Activated T-cell treated with anti-CD3 and anti-CD28 coated beads, Interleukin-2, amount 50 U/mL, for 1 hour (primary cell): ENCODE results near the gene OTUD7B.
A peak's percentile ranks its signal among the peaks of the same experiment; 100 is the strongest.
"Not testable (repeated sequence)": the region's sequence is repeated elsewhere in the genome, so short reads cannot be mapped to it uniquely, and the experiment has no call there.

ENCODE experiments used
- DNase-seq: peaks from one replicate; pipeline ENCODE4 v3.0.0-alpha.2; 2020

OTUD7B gene

DNA sequence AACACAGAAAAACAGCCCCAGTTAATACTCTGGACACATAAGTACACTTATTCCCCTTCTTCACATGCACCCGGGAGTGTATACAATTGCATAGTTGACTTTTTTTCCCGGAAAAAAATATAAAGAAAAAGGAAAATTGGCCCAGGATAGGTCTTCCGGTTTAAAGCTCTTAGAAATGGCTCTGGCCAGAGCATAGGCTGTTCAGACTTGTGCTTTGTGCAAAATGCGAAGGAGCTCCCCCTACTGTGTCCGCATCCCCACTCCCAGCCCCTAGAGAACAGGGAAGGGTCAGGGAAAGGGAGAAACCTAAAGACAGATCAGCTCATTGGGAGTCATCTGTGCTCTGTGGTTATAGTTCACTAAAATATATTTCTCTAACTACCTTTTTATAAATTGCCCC lies 68.3 kb downstream of the OTUD7B start:
- DNase-seq = no peak

DNA sequence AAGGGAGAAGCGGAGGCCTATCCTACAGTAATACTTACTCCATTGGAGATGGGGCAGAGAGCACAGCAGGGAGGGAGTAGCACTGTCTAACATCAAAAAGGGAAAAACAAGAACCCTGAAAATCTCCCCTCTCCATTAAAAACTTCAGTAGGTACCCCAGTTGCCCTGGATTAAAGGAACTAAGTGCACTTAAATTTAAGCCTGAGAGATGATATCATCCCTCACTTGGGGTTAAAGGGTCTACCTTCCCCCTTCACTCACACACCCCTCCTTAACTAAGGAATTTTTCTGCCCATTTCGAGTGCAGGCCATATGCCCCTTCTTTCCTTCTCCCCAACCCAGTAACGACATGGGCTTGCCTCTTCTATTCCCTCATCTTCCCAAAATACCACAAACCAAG lies 70.1 kb downstream of the OTUD7B start:
- DNase-seq = no peak

DNA sequence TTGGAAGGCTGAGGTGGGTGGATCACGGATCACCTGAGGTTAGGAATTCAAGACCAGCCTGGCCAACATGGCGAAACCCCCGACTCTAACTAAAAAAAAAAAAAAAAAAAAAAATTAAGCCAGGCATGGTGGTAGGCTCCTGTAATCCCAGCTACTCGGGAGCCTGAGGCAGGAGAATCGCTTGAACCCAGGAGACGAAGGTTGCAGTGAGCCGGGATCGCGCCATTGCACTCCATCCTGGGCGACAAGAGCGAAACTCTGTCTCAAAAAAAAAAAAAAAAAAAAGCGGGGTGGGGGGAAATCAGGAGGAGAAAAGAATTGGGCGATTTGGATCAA lies 71.9 kb downstream of the OTUD7B start:
- DNase-seq = not testable (repeated sequence)

DNA sequence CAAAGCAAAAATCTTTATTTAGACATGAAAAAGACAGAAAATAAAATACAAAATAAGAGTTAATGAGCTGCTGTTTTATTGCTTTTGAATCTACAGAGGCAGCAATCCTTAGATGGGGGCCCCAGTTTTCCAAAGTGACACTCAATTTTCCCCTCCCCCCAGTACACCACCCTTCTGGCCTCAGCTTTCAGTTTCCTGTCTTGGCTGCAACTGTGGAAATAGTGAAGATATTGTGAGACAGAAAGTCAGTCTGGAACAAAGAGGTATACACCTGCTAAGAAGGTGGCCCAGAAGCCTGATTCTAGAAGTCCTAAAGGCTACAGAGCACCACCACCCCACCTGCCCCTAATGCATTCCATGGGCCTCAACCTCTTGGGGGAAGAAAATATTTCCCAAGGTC lies 72.8 kb downstream of the OTUD7B start:
- DNase-seq = no peak

DNA sequence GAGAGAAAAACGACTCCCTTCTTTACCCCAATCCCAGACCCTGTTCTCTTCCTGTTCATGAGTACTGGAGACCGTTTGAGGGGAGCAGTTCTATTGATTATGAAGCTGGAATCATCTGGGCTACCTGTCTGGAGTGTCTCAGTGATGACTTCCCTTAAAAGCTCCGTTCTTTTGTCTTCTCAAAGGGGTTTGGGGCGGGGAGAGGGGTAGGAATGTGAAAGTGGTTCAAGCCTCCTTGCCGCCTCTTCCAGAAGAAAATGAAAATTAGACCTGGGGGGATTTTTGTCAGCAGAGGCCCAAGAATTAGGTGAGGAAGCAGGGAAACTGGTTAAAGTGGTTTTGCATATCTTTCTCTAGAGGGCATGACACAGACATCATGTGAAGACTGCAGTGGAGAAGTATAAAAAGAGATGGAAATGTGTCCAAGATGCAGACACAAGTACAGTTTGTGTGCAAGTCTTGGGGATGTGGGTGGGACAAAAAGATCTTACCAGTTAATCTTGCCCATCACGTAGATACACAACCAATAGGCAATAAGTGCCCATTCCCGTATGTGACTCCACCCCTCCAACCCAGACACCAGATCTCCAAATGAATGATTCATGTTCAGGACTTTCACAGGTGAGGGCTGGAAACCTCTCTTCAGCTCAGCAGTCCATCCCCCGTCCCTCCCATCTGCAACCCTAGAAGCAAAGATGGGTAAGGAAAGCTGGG lies 73.4 kb downstream of the OTUD7B start:
- no peak for DNase-seq

DNA sequence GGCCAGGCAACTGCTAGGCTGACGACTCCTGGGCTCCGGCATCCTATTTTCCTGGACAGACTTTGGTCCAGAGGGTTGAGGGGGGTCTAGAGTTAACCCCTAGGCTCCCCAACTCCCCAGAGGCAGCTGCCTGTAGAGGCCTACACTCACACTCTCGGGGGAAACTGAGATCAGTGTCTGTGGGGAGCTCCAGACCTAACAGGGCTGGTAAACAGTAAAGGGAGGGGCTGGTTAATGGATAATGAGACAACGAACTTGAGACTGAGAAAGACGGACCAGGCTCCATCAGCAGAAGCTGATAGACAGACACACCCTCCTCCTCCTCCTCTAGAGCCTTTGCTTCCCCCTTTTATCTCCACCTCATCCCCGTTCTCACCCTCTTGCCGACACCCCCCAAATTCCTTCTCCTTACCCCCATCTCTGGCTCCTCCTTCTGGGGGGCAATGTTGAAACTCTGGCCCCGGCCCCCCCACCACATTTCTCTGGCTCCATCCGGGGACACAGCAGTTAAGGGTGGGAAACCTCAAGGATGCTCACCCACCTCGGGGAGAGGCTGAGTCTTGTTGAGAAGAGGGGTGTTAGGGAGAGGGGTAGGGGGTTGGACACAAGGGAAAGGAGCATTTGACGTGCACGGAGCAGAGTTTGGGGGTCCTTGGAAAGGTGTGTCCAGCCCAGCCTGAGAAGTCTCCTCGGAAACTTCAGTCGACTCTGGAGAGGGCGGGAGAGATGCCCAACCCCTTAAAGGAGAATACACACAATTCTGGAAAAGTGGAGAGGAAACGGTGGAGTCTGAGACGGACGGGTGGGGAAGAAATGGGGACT lies 74.1 kb downstream of the OTUD7B start, which contains the start of gene MTMR11:
Gene MTMR11, minus strand, starts transcription at position 710 of the 822 bp plus-strand sequence. Its CDS starts 232 bp downstream, at position 478.
- DNase-seq = no peak

DNA sequence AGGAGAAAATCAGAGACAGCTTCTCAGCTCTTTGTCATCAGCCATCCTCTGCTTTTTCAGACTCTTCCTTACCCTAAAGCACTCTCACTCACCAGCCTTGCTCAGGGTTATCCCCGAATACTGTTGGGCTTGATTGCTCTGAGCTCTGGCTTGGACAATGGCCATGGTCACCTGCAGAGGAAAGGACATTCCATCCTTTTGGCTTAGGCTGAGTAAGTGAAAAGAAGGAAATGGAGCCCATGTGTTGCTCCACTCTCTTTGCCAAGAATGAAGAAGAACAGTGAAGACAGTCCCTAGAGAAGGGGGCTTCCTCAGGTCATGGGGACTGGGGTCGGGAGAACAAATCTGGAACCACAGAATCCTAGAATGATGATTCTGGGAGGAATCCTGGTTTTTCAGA lies 76.2 kb downstream of the OTUD7B start:
- no peak for DNase-seq

DNA sequence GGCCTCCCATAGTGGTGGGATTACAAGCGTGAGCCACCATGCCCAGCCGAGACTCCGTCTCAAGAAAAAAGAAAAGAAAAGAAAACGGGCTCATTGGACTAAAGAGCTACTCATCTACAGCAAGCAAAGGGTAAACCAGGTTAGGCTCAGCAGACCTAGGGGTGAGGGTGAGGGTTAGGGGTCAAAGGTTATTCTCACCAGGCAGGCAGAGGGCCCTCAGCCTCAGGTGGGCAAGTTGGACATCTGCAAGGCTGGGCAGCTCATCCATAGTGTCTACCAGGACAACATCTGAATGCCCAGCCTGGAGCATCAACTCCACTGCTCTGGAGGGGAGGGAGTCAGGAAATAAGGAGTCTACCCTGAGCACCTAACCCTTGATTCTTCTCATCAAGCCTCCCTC lies 77.3 kb downstream of the OTUD7B start:
- no peak for DNase-seq

DNA sequence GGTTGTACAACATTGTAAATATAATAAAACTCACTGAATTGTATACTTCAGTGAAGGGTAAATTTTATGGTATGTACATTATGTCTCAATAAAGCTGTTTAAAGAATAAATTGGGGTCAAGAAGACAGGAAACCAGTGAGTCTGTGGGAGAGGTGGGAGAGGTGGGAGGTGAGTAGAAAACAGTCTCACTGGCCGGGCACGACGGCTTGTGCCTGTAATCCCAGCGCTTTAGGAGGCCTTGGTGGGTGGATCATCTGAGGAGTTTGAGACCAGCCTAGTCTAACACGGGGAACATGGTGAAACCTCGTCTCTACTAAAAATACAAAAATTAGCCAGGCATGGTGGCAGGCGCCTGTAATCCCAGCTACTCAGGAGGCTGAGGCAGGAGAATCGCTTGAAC lies 78.1 kb downstream of the OTUD7B start:
- DNase-seq = no peak

DNA sequence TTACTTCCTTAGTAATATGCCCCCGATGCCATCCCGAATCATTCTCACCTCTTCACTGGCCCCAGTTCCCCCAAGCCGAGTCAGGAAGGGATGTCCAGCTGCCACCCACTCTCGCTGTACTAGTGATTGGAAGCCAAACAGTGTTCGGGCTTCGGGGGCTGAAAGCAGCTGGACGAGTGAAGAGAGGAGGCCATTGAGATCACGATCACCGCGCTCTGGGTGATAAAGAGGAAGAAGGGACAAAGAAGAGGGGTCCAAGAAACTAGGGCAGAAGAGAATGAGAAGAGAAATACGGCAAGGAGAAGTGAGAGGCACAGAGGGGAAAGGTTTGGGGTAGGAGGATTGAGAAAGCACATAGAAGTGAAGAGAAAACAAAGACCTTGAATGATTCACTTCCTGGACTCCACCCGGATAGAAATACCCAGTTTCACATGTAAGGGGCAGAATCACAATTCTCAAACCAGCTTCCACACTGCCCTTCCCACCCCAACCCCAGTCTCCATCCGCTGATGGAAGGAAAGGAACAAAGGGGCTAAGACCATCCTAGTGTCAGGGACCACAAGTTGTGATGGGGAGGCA lies 79.2 kb downstream of the OTUD7B start:
- no peak for DNase-seq

DNA sequence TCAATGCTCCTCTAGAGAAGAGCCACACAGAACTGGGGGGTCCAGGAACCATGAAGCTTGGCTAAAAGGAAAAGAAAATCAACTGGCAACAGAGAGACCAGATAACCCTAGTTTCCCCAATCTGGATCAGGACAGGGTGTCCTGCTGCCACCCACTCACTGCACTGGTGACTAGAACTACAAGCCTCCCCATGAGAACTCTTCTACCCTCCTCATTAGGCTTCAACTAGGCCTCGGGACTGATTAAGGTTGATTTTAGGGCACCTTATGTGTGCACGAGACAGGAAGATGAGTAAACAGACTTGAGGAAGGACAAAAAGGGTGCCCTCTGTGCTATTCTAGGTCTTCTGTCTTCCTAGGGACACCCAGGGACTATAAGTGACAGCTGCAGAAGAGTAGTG lies 80.7 kb downstream of the OTUD7B start:
- DNase-seq = no peak

DNA sequence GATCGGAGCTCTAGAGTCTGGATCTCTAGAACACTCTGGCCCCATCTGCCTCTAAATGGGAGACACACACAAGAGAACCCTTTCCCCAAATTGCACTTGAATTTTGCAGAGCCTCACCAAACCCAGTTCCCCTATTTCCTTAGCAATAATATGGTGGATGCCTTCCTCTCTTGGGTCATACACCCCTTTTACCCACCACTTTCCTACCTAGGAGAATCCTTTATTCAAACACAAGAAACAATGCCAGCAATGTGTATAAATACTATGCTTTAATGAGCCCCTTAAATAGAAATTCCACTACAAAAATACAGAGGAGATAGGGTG lies 82.2 kb downstream of the OTUD7B start:
- DNase-seq = no peak

DNA sequence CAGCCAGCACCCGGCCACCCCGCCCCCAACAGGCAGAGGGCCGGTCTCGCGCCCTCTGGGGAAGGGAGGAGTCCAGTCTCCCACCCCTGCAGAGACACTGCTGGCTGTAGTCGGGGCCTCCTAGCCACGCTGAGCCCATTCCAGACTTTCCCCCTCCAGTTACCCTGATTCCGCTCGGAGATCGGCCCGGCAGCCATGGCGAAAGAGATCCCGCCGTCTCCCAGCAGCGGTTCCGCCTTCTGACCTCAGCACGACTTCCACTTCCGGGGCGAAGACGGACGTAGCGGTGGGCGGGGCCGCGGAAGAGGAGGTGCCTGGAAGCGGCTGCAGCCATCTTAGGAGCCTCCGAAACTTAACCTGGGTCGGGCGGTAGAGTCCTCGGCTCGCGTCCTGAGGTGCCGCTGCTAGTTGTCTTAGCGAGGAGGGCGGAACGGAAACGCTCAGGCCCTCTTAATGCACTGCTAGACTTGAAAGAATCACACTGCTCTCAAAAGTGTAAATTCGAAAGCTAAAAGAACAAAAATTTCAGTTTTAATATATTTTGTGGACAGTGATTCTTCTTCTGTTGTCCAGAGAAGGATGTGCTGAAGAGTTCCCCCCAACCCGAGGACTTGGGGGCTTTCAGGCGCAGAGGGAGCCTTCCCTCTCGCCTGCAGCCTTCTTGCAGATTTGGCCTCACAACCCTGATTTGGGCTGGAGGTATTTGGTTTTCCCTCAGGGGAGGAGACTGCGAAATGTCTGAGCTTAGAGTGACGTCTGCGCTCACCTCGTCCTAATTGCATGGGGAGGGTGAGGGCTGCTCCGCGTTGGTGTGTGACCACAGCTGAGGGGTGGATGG lies 82.7 kb downstream of the OTUD7B start, which contains the start of gene SF3B4:
Gene SF3B4, minus strand, starts transcription at position 241 of the 838 bp plus-strand sequence. Its CDS starts 44 bp downstream, at position 197.
- DNase-seq = peak; percentile 94

DNA sequence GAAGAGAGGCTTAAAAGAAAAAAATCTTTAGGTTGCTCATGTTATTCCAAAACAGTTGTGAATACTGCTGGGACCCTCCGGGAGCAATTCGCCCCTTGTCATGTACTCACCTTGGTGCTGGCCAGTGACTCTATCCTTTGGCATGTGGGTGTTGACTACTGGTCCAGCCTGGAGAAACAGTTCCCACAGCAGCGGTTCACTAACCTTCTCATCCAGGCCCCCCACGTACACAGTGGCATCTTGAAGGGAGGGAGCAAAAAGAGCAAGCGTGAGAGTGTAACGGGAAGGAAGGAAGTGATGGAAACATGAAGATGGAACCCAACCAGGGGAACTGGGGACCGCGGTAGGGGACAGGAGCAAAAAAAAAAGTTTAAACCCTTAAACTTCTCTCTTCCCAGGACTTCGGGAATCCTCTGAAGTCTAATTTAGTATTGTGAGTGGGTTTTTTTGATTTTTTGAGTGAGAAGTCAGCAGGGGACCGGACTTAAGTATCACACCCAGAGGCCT lies 83.4 kb downstream of the OTUD7B start:
- no peak for DNase-seq

DNA sequence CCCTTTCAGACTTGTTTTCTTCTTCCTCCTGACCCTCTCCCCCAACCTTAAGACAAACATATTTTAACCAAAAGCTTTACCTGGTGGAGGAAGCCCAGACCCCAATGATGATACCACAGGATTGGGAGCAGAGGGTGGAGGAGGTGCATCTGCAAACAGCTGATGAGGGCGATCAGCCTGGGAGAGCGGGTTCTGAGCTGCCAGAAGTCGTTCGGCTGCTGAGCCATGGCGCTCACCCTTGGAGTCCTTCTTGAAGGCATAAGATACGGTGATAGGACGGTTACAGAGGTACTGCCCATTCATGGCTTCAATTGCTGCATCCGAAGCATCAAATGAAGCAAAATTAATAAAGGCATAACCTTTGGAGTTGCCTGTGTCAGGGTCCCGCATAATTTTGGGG lies 84.2 kb downstream of the OTUD7B start:
- no peak for DNase-seq

DNA sequence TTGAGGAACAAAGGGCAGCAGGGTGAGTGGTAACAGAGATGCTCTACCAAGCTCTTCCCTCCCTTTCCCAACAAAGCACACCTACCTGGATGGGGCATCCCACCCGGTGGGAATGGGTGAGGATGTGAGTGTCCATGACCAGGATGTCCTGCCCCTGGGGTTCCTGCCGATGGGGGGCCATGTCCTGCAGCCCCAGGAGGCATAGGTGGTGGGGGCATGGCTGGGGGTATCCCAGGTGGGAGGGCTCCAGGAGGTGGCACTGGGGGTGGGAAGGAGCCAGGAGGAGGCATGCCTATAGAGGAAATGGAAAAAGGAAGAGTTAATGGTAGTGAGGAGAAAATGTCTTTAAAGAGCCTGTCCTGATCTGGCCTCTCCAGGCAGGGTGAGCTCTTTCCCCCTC lies 84.8 kb downstream of the OTUD7B start:
- DNase-seq = no peak

DNA sequence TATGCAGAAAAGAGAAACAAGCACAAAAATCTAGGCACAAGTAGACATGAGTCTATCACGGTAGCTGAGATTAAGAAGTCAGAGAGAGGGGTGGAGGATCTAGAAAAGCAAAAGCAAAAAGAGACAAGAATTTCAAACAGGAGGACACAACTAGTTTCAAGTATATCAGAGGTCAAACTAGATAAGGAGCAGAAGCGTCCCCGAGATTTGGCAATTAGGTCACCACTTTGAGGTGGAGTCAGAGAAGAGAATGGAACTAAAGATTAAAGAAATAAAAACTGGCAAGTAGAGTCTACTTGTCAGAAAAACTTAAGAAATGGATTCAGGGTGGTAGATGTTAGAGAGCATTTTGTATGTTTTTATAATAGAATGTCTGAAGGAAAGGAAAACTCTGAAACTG lies 85.2 kb downstream of the OTUD7B start:
- no peak for DNase-seq

DNA sequence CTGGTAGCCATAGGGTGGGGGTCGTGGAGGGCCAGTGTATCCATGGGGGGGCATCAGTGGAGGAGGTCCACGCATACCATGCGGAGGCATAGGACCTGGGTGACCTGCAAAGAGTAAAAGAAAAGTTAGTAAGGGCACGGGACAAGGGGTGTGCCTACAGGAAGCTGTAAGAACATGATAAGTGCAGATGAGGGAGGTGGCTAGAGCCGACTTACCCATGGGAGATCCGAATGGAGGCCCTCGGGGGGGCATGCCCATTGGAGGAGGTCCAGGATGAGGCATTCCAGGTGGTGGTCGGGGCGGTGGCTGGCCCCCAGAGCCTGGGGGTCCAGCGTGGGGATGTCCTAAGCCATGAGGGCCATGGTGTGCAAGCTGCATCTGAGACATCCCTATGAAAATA lies 86.9 kb downstream of the OTUD7B start:
- no peak for DNase-seq

DNA sequence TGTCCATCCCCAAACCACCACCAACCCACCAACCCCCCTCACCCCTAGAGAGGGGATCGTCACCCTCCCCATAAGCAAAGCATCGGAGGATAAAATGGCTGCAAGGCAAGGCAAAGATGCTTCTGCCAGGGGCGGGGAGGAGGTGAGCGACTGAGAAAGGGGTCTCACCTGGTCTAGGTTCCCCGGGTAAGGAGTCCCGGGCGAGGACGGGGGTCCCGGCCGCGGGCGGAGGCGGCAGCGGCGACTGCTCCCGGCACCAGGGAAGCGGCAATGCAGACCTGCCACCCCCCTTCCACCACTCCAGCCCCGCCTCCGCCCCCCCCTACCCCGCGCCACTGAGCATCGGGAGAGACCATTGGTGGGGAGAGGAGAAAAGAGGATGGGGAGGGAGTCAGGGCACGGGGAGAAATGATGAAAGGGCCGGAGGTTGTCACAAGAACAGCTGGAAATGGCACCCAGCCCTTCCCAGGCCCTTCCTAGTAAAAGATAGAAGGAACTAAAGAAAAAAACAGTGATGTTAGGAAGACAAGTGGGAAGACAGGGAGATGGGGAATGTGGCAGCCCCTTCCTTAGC lies 92.9 kb downstream of the OTUD7B start, which contains the start of gene SV2A:
Gene SV2A, minus strand, starts transcription at position 274 of the 574 bp plus-strand sequence. CDS start 4,004 bp downstream, outside the sequence.
- DNase-seq = peak; percentile 62

DNA sequence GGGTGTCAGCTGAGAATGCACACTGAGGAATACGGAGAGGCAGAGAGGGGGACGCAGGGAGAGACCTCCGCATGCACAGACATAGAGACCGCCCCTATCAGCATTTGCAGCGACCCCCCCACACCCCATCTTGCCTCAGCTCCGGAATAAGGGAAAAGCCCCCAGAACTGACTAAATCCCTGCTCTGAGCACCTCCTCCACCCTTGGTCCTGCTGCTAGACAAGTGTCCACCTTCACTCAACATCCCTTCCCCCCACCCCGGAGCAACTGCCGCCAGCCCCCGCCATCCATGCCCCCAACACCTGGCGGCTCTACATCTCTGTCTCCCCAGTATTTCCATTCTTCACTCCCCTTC lies 93.7 kb downstream of the OTUD7B start:
- DNase-seq = no peak

DNA sequence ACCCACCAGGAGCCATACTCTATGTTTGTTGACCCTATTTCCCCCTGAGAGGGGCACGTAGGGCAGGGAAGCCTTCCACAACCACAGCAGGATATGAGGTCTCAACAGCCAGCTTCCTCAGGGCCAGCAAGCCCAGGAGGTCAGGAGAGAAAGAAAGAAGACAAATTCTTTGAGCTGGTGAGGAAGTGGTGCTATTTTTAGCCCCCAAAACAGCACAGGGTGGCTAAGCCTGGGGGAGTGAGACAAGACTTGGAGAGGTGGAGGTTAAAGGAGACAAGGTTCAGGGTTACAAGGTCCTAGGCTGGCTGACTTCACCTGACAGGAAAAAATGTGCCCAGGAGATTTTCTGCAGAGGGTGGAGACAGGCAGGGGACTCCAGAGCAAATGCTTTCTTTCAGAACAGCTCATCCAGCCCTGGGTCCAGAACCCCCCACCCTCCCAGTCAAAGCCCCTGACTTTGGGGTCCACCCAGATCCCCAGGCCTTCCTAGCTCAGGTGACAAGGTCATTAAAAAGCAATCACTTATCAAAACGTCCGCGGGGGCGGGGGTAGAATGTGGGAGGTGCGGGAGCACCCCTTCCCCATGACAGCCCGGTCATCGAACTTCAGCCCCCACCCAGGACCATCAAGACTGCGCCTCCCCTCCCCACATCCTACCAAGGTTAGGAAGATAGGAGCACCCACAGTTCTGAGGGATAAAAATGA lies 94.2 kb downstream of the OTUD7B start:
- no peak for DNase-seq
